GM19035 (cell line): ENCODE results near the gene ALMS1.
"Not testable (repeated sequence)": the region's sequence is repeated elsewhere in the genome, so short reads cannot be mapped to it uniquely, and the experiment has no call there.

Experiments
- ATAC-seq: cut with Tn5 transposase; IDR thresholded peaks from one replicate; pipeline ENCODE4 v1.9.1; 2021; ENCODE audit not compliant: unreplicated experiment

Gene ALMS1

DNA sequence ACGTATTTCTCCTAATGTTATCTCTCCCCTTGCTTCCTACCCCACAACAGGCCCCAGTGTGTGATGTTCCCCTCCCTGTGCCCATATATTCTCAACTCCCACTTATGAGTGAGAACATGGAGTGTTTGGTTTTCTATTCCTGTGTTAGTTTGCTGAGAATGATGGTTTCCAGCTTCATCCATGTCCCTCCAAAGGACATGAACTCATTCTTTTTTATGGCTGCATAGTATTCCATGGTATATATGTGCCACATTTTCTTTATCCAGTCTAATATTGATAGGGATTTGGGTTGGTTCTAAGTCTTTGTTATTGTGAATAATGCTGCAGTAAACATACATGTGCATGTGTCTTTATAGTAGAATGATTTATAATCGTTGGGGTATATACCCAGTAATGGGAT lies 119.2 kb downstream of the ALMS1 start:
- ATAC-seq: not testable (repeated sequence)

DNA sequence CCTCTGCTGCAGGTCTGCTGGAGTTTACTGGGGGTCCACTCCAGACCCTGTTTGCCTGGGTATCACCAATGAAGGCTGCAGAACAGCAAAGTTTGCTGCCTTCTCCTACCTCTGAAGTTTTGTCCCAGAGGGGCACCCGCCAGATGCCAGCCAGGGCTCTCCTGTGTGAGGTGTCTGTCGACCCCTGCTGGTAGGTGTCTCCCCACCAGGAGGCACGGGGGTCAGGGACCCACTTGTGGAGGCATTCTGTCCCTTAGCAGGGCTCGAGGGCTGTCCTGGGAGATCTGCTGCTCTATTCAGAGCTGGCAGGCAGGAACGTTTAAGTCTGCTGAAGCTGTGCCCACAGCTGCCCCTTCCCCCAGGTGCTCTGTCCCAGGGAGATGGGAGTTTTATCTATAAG lies 124.8 kb downstream of the ALMS1 start:
- not testable (repeated sequence) for ATAC-seq

DNA sequence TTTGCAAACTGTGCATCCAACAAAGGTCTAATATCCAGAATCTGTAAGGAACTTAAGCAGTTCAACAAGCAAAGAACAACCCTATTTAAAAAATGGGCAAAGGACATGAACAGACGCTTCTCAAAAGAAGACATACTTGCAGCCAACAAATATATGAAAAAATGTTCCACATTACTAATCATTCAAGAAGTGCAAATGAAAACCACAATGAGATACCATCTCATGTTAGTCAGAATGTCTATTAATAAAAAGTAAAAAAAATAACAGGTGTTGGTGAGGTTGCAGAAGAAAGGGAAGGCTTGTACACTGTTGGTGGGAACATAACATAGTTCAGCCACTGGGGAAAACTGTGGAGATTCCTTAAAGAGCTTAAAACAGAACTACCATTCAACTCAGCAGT lies 130.4 kb downstream of the ALMS1 start:
- ATAC-seq: no peak

DNA sequence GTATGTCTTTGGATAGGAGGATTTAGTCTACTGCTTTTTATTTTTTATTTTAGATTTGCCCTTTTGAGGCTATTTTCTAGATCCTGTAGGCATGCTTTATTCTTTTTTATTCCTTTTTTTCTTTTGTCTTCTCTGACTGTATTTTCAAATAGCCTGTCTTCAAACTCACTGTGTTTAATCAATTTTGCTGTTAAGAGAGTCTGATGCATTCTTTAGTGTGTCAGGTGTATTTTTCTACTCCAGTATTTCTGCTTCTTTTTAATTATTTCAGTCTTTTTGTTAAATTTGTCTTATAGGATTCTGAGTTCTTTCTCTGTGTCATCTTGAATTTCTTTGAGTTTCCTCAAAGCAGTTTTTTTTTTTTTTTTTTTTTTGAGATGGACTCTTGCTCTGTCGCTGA lies 143.1 kb downstream of the ALMS1 start:
- ATAC-seq: no peak

DNA sequence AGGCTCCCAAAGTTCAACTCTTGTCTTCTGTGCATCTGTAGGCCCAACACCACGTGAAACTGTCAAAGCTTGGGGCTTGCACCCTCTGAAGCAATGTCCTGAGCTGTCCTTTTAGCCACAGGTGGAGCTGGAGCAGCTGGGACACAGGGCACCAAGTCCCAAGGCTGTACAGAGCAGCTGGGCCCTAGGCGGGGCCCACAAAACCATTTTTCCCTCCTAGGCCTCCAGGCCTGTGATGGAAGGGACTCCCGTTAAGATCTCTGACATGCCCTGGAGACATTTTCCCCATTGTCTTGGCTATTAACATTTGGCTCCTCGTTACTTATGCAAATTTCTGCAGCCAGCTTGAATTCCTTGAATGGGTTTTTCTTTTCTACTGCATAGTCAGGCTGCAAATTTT lies 145.1 kb downstream of the ALMS1 start:
- ATAC-seq: not testable (repeated sequence)

DNA sequence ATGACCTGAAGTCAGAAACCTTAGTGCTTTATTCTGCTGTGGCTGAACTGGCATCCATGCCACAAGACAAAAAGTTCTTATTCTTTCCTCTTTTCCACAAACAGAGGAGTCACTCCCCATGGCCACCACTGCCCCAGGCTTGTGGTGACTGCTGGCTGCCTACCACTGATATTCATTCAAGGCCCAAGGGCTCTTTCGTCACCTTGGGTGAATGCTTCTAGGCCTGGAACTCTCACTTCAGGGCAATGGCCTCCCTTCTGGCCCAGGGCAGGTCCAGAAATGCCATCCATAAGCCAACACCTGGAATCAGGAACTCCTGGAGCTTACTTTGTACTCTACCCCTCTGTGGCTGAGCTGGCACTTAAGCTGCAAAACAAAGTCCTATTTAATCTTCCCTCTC lies 146.7 kb downstream of the ALMS1 start:
- ATAC-seq: no peak

DNA sequence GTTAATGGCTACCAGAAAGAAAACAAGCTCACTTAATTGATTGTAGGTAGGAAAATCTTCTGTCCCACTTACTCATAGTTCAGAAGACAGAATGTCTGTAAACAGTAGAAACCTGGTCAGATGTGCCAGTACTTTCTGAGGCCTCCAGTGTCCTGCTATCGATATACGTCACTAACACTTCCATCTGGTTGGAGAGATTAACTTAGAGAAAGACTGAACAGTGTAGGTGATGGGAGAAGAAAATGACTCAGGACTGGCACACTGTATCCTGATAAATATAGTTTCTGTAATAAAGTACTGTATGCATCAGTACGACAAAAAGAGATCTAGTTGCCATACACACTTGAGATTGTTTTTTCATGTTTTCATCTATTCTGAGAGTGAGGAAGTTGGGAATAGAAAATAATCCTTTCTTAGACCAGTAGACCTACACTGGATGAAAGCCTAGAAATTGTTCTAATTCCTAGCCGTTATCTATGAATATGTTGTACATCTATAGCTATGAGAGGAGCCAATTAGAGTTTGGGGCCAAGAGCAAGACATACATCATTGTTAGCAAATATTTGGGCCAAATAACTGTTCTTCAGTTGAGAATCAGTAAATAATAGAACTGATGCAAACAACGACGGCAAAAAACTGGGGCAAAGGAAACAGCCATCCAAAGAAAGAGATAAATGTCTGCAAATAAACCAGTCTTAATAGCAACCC lies 150.7 kb downstream of the ALMS1 start:
- ATAC-seq: no peak

DNA sequence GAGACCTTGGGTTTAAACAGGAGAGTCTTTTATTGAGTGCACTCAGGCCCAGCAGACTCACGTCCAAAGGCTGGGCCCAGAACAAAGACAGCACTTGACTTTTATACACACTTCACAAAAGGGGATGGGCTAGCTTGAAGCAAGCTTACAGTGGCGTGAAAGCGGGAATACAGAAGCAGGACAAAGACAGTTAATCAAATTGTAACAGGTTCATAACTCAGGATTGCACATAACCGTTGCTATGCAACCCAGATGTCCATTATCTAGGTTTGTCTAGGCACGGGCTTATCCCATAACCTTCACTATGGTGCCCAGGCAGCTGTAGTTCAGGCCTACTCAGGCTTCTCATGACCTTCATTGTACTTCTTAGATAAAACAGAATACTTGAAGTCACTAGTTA lies 175.2 kb downstream of the ALMS1 start:
- ATAC-seq: not testable (repeated sequence)

DNA sequence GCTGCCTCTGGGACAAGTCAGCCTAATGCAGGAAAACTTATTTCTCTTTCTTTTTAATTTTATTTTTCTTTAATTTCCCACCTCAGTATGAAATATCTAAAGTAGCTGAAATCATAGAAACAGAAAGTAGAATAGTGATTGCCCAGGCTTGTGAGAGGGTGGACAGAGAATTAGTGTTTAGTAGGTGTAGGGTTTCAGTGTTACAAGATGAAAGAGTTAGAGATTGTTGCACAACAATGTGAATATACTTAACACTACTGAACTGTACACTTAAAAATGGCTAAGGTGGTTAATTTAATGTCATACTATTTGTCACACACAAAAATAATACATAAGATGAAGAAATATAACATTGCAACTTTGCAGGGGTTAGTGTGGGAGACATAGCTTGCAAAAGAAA lies 175.8 kb downstream of the ALMS1 start:
- ATAC-seq: no peak

DNA sequence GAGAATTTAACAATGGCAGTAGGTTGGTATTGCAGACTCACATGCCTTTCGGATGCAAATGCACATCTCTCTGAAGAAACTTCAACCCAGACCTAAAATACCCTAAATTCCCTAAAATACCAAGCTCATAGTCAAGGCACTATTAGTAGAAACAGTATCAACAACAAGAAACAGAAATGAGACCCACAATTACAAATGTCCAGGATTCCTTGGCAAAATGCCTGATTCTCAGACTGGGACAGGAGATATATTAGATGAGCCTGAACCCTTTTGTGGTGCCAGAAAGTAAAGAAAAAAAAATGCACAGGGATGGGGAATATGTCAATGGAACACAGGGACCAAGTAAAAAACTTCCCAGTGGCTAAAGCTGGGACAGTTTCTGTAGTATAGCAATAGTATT lies 179.3 kb downstream of the ALMS1 start:
- ATAC-seq: no peak

DNA sequence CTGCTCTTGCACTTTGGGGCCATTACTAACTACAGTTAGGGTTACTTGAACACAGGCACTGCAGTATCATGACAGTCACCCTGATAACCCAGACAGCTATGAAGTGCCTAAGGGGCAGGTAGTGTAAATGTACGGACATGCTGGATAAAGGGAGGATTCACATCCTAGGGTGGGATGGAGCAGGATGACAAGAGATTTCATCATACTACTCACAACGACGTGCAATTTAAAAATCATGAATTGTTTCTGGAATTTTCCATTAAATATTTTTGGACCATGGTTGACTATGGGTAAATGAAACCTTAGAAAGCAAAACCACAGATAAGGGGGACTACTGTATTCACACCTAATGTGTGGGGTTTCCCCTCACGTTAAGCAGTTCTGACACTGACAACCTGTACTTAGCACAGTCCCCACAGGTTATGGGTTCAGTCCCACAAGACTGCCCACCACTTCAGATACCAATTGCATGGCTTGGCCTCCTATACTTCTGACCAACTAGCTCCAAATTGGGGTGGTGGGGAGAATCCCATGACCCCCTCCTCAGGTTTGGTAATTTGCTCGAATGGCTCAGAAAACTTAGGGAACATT lies 180.7 kb downstream of the ALMS1 start:
- no peak for ATAC-seq

DNA sequence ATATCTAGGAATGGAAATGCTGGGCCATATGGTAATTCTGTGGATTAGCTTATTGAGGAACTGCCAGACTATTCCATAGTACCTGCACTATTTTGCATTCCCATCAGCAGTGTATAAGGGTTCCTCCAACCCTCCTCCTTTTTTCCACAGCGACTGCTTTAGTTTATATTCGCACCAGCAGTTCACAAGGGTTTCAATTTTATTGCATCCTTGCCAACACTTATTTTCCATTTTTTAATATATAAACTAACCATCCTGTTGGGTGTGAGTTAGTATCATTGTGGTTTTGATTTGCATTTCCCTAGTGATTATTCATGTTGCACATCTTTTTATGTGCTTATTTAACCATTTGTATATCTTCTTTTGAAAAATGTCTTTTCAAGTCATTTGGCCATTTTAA lies 189.6 kb downstream of the ALMS1 start:
- no peak for ATAC-seq

DNA sequence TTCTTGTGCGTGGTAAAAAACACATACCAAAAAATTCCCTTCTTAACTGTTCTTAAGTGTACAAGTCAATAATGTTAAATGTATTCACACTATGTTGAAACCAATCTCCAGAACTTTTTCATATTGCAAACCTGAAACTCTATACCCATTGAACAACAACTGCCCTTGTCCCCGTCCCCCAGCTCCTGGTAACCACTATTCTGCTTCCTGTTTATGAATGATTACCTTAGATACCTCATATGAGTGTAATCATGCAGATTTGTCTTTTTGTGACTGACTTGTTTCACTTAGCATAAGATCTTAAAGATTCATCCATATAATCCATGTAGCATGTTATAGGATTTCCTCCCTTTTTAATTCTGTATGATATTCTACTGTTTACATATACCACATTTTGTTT lies 196.7 kb downstream of the ALMS1 start:
- ATAC-seq: no peak

DNA sequence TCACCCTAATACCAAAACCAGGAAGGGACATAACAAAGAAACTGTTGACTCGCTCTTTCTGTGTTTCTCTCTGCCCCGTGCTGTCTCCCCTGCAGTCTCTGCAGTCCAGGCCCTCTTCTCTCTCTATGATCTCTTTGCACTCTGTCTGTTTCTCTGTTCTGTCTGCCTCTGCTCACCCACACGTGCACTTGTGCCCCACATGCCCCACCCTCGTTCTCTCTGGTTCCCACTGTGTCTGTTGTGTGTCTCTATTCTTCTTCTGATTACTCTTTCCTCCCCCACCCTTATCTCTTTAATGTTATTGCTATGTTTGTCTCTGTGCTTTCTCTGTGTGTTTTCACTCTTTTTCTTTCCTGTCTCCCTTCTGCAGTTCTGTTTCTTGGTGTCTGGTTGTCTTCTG lies 202.5 kb downstream of the ALMS1 start:
- ATAC-seq: no peak

DNA sequence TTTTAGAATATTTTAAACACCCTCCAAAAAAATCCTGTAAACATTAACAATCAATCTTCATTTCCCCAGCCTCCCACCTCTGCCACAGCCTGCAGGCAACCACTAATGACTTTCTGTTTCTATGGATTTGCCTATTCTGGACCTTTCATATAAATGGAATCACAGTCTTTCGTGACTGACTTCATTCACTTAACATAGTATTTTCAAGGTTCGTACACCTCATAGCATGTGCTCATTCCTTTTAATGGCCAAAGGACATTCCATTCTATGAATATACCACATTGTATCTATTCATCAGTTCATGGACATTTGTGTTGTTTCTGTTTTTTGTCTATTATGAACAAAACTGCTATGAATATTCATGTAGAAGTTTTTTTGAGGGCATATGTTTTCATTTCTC lies 208.0 kb downstream of the ALMS1 start:
- ATAC-seq: no peak

DNA sequence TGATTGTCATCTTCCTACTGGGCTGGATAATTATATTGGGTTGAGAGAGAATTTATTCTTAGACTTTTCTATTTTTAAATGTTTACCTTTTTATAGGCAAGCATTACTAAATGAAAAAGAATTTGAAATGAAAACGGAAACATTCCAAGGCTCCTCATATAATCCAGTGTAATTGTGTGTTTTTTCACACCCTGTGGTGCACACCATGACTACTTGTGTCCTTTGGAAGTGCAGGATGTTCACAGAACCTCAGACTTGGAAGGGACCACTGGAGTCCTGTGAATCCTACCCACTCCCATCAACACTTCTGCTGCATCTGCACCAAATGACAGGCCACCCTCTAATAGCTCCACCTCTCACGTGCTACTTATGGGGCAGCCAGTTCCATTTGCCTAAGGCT lies 208.6 kb downstream of the ALMS1 start:
- no peak for ATAC-seq

DNA sequence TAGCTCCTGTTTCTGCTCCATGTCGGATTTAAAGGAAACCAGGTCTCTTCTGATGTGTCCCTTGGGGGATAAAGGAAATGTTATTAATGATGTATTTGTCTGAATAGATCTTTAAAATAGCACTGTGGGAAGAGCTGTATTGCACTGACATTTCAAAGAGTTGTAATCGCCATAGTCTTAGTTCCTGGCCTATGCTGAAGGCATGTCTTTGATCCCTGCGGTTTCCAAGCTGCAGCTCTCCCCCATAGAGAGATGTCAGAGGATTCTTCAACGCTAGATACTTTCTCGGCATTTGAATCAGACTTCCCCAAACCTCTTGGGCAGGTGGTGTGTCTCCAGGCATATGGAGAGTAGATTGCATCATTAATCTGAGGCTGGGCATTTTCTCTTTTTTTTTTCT lies 216.1 kb downstream of the ALMS1 start:
- ATAC-seq: no peak

DNA sequence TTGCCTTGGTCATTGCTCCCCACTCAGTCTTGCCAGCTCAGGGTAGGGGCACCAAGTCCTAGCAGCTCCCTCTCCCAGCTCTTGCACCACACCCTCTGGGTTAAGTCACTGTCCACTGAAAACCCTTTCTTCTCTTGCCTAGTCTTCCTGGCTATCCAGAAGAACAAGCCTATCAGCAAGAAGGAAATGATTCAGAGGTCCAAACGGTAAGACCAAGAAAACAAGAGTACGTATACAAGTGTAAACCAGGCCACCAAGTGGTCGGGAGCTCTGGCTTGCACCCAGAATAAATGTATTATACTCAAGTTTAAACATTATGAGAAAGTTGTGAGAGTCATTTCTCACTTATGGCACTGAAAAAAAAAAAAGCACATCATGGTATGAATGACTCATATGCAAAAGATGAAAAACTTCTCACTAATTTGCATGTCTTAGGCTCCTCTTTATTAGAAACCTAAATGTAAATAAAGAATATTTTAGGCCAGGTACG lies 217.5 kb downstream of the ALMS1 start:
- not testable (repeated sequence) for ATAC-seq

DNA sequence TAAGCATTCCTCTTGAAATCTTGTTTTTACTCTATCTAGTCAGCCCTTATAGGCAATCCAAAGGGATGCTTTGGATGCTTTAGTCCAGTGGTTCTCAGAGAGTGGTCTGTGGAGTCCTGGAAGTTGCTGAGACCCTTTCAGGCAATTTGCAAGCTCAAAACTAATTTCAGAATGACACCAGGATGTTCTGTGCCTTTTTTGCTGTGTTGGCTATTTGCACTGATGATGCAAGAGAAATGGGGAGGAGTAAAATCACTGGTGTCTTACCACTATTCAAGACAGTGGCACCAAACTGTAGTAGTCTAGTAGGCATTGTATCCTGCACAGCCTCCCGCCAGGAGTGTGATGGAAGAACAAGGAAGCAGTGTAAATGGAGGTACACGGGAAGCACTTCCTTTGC lies 219.0 kb downstream of the ALMS1 start:
- not testable (repeated sequence) for ATAC-seq

DNA sequence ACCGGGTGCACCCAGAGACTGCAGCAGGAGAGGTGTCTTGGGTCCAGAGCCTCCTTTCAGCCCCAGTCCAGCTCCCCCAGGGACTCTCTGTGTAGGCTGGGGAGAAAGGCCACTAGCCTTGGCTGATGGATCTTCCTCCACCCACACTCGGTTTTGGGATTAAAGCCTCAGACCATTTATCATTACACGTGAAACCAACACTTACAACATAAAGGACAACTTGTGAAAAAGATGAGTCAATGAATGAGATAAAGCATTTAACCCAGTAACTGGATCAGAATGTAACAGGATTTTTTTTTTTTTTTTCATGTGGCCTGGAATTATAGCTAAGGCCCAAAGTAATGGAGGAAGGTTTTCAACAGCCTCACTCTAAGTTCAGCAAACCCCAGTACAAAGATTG lies 224.5 kb downstream of the ALMS1 start:
- ATAC-seq: no peak

DNA sequence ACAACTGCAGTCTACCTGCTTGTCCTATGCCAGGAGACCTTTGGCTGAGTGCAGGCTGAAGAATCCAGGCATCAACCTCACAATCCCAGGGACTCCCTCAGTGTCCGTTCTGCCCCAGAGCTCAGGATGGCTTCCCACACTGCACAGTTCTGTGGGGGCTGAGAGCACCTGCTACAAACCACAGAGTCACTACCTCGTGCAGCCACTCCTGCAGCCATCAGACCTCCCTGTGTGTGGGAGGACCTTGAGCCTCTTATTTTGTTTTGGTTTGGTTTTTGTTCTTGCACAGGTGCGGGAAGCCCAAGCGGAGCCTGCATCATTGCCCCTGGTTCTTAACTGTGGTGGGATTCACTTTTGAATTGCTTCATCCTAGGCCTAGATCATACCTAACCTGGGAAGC lies 225.6 kb downstream of the ALMS1 start:
- ATAC-seq: no peak

DNA sequence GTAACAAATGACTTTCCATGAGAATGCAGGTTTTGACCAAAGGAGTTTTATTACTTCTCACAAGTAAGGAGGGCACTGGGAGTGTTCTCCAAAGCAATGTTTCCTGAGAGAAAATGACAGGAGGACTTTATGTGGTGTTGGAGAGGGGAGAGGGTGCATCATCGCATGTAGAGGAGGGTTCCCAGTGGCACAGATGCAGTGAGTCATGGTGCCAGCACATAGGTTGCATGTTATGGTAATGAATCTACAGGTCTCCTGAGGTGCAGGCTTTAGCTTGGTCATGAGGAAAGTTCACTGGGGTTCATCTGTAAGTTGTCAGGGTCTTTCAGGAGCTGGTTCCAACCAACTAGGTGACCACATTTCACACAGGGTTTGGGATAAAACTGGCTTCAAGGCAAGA lies 226.2 kb downstream of the ALMS1 start:
- ATAC-seq: no peak

DNA sequence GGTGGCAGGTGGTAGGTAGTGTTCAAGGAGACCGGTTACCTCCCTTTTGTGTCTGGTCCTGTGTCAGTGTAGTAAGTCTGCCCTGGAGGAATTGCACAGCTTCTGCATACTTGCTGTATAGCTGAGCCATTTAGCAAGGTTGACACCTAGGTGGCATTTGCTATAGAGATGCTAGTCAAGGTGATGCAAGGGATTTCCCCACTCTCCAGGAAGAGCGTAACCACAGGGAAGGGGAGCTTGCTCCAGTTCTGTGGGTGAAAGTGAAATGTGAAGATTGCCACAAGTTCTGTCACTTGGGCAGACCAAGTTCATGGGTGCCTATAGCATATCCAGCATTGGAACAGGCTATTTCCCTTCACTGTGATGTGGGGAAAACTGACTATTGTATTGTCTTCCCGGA lies 228.5 kb downstream of the ALMS1 start:
- no peak for ATAC-seq
